Measurements from ENCODE around the gene POLR2M.

DNA sequence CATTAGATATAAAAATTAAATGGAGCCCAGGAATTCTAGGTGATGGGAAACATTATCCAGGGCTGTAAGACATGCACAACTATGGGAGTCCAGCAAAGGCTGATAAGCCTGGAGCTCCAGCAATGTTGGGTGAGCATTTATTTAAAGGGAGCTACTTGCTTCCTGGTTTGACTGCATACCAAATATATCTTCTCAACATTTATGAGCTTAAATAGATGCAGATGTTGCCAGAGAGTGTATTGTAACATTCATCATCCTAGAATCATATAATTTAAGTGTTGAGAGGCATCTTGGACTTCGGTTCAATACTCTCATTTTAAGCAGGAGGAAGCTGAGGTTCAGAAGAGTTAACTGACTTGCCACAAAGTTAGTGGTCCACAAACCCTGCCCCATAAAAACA, 12.2 kb upstream of the POLR2M start:
- TF ChIP-seq, protein P1, sequence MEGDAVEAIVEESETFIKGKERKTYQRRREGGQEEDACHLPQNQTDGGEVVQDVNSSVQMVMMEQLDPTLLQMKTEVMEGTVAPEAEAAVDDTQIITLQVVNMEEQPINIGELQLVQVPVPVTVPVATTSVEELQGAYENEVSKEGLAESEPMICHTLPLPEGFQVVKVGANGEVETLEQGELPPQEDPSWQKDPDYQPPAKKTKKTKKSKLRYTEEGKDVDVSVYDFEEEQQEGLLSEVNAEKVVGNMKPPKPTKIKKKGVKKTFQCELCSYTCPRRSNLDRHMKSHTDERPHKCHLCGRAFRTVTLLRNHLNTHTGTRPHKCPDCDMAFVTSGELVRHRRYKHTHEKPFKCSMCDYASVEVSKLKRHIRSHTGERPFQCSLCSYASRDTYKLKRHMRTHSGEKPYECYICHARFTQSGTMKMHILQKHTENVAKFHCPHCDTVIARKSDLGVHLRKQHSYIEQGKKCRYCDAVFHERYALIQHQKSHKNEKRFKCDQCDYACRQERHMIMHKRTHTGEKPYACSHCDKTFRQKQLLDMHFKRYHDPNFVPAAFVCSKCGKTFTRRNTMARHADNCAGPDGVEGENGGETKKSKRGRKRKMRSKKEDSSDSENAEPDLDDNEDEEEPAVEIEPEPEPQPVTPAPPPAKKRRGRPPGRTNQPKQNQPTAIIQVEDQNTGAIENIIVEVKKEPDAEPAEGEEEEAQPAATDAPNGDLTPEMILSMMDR (IDR thresholded peaks at IDR 0.05; ENCODE audit: insufficient read depth, low read length, poor library complexity, severe bottlenecking), result no peak
- no peak for TF ChIP-seq EZH2phosphoT487 (conservative IDR thresholded peaks at IDR 0.05; ENCODE audit: low read length)

All from SU-DHL-6 (cell line).